Vagina (tissue), 2 donors: ENCODE measurements around the gene G3BP2. TPM values are rescaled to one million over a fixed set of nuclear protein-coding genes. Genes with fewer than 3 reads are reported as not detected.

Experiments
- DNase-seq, 2 donors: peaks; one replicate each; pipeline ENCODE4 v3.0.0-alpha.2; 2017; ENCODE audit errors: extremely low spot score in 2 of 2
- H3K27ac ChIP-seq: fragments of 200-600 bp; sonication (generic); one replicate; pipeline ENCODE4 v1.5.1; 2019
- H3K27me3 ChIP-seq: fragments of 200-600 bp; sonication (generic); one replicate; pipeline ENCODE4 v1.5.1; 2019
- H3K36me3 ChIP-seq, 2 donors: fragments of 200-600 bp; sonication (generic); one replicate each; pipeline ENCODE4 v1.5.1; 2017 to 2019
- H3K4me1 ChIP-seq: fragments of 200-600 bp; sonication (generic); one replicate; pipeline ENCODE4 v1.5.1; 2019
- H3K4me3 ChIP-seq, 2 donors: fragments of 200-600 bp; sonication (generic); 1 replicate in 1 of 2; 2 replicates in 1 of 2; pipeline ENCODE4 v1.5.1; 2016 to 2019
- H3K9me3 ChIP-seq: fragments of 200-600 bp; sonication (generic); one replicate; pipeline ENCODE4 v1.5.1; 2019
- POLR2A ChIP-seq, 2 donors: fragments of 450-650 bp; IDR thresholded peaks; one replicate each; pipeline ENCODE4 v1.6.1; 2017; ENCODE audit warnings: antibody characterized with exemption in 2 of 2, mild to moderate bottlenecking in 2 of 2, moderate library complexity in 2 of 2
- POLR2AphosphoS5 ChIP-seq, 2 donors: sonication (generic); formaldehyde crosslinking; IDR thresholded peaks; one replicate each; pipeline ENCODE4 v1.9.0; 2017; ENCODE audit warnings: antibody characterized with exemption in 2 of 2, mild to moderate bottlenecking in 2 of 2, low read depth in 1 of 2; ENCODE audit not compliant: insufficient read depth in 1 of 2
- intact Hi-C: fragments of 100-400 bp; cut with DNase I; formaldehyde crosslinking; loops from one replicate; pipeline ENCODE4 v1.15.1; 2023
- total RNA-seq: library from RNA; depleted of rRNA; stranded (reverse); fragments of >200 nt; gene quantifications from one replicate; pipeline ENCODE4 v1.2.3, GENCODE V29; 2016
- TF ChIP-seq, protein P1 (sequence below), 3 experiments: fragments of 450-650 bp in 2 of 3; fragments of 200-600 bp in 1 of 3; sonication (generic) in 1 of 3; IDR thresholded peaks; one replicate each; pipeline ENCODE4 v1.5.1; 2017 to 2019; ENCODE audit warnings: antibody characterized with exemption in 3 of 3, mild to moderate bottlenecking in 2 of 3, moderate library complexity in 2 of 3

The G3BP2 gene
- total RNA-seq, 1 donor from 2014 or later = 53.5 TPM

DNA sequence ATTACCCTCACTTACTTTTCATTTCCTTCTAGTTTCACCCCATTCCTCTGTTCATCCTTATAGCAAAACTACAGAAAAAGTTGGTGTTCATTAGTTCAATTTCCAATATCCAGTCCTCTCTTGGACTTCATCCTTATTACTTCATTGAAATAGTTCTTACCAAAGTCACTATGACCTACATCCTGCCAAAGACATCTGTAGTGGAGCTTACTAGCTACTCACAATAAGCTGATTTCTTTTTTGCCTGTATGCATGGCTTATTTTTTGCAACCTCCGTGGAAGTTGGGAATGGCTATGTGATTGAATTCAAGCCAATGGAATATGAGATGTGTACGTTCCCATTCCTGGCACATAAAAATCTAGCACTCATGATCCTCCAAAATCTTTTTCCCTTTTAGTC lies 38.3 kb downstream of the G3BP2 start:
- H3K4me1 ChIP-seq = no peaks in the 10 kb centered on the region
- no peak overlapping the region for H3K27ac ChIP-seq
- H3K9me3 ChIP-seq = no peaks in the 10 kb centered on the region
- no peak for DNase-seq
- H3K4me3 ChIP-seq = no peak overlapping the region
- no peaks in the 10 kb centered on the region for H3K27me3 ChIP-seq
- H3K36me3 ChIP-seq = peaks cover 0 to 2% of the 10 kb centered on the region in 2 donors
- intact Hi-C loops = no loop called here
- TF ChIP-seq POLR2AphosphoS5 (IDR thresholded peaks at IDR 0.05; ENCODE audit: insufficient read depth in 1 of 2, low read depth in 1 of 2) (no peak), POLR2A (IDR thresholded peaks at IDR 0.05) (no peak)
- TF ChIP-seq, protein P1, sequence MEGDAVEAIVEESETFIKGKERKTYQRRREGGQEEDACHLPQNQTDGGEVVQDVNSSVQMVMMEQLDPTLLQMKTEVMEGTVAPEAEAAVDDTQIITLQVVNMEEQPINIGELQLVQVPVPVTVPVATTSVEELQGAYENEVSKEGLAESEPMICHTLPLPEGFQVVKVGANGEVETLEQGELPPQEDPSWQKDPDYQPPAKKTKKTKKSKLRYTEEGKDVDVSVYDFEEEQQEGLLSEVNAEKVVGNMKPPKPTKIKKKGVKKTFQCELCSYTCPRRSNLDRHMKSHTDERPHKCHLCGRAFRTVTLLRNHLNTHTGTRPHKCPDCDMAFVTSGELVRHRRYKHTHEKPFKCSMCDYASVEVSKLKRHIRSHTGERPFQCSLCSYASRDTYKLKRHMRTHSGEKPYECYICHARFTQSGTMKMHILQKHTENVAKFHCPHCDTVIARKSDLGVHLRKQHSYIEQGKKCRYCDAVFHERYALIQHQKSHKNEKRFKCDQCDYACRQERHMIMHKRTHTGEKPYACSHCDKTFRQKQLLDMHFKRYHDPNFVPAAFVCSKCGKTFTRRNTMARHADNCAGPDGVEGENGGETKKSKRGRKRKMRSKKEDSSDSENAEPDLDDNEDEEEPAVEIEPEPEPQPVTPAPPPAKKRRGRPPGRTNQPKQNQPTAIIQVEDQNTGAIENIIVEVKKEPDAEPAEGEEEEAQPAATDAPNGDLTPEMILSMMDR (IDR thresholded peaks at IDR 0.05) = no peak

DNA sequence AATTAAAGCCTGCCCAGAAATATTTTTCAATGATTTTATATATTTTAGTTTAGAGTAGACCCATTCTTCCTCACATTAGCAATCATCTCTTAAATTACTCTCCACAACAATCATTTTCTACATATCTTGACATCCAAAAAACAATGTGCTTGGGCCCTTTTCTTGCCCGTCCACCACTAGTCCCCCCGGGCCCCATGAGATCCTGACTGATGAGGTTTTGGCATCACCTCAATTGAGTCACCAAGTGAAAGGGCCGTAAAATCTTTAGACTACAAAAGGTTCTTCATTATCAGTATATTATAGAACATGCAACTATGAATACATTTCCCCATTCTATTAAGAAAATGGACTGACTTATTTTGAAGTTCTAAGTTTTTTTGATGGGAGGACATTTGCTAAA lies 38.9 kb downstream of the G3BP2 start:
- intact Hi-C loops = no loop called here
- TF ChIP-seq, protein P1 (IDR thresholded peaks at IDR 0.05) = no peak
- TF ChIP-seq POLR2A (IDR thresholded peaks at IDR 0.05) (no peak), POLR2AphosphoS5 (IDR thresholded peaks at IDR 0.05; ENCODE audit: insufficient read depth in 1 of 2, low read depth in 1 of 2) (no peak)
- Histone ChIP-seq H3K4me3 (no peak overlapping the region), H3K27me3 (no peaks in the 10 kb centered on the region), H3K36me3 (no peaks in the 10 kb centered on the region), H3K27ac (no peak overlapping the region), H3K9me3 (no peaks in the 10 kb centered on the region), H3K4me1 (no peaks in the 10 kb centered on the region)
- DNase-seq = no peak

DNA sequence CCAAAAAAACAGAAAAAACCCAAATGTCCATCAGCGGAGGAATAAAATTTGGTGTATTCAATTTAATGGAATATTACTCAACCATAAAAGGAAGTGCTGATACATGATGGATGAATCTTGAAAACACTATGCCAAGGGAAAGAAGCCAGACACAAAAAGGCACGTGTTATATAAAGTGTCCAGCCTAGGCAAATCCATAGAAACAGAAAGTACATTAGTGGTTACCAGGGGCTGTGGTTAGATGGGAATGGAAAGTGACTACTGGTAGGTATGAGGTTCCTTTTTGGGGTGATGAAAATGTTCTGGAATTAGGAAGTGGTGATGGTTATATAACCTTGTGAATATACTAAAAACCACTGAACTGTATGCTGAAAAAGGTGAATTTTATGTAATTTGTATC lies 39.4 kb downstream of the G3BP2 start:
- H3K27ac ChIP-seq = no peak overlapping the region
- no peak overlapping the region for H3K4me3 ChIP-seq
- H3K9me3 ChIP-seq = no peaks in the 10 kb centered on the region
- no peaks in the 10 kb centered on the region for H3K4me1 ChIP-seq
- H3K36me3 ChIP-seq = no peaks in the 10 kb centered on the region
- no peak for DNase-seq
- no peaks in the 10 kb centered on the region for H3K27me3 ChIP-seq
- intact Hi-C loops = no loop called here
- TF ChIP-seq POLR2AphosphoS5 (IDR thresholded peaks at IDR 0.05; ENCODE audit: insufficient read depth in 1 of 2, low read depth in 1 of 2) (no peak), POLR2A (IDR thresholded peaks at IDR 0.05) (no peak)
- TF ChIP-seq, protein P1 (IDR thresholded peaks at IDR 0.05) = no peak

DNA sequence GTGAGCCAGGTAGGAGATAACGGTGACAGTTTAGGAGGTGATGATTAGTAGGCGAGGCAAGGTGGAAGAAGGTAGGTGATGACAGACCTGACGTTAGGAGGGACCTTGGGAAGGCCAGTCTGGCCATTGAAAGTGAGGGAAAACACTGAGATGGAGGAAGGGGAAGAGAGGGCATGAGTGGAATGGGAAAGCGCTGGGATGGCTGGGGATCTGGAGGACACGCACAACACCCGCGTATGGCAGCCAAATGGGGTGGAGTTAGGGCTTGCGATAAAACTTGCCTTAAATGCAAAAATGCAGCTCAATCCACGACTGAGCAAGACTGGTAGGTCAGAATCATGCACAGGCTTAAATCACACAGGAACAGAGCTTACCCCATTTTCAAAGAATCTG lies 42.3 kb downstream of the G3BP2 start:
- H3K36me3 ChIP-seq = no peaks in the 10 kb centered on the region
- no peaks in the 10 kb centered on the region for H3K4me1 ChIP-seq
- peak overlapping the region; percentile 49 to 61 for H3K4me3 ChIP-seq
- TF ChIP-seq POLR2A (IDR thresholded peaks at IDR 0.05) = no peak
- TF ChIP-seq, protein P1 (IDR thresholded peaks at IDR 0.05) = no peak
- no peak for TF ChIP-seq POLR2AphosphoS5 (IDR thresholded peaks at IDR 0.05; ENCODE audit: insufficient read depth in 1 of 2, low read depth in 1 of 2)
- no peaks in the 10 kb centered on the region for H3K27me3 ChIP-seq
- H3K9me3 ChIP-seq = no peaks in the 10 kb centered on the region
- H3K27ac ChIP-seq = peak overlapping the region; percentile 14
- intact Hi-C loops = no loop called here
- DNase-seq = no peak

DNA sequence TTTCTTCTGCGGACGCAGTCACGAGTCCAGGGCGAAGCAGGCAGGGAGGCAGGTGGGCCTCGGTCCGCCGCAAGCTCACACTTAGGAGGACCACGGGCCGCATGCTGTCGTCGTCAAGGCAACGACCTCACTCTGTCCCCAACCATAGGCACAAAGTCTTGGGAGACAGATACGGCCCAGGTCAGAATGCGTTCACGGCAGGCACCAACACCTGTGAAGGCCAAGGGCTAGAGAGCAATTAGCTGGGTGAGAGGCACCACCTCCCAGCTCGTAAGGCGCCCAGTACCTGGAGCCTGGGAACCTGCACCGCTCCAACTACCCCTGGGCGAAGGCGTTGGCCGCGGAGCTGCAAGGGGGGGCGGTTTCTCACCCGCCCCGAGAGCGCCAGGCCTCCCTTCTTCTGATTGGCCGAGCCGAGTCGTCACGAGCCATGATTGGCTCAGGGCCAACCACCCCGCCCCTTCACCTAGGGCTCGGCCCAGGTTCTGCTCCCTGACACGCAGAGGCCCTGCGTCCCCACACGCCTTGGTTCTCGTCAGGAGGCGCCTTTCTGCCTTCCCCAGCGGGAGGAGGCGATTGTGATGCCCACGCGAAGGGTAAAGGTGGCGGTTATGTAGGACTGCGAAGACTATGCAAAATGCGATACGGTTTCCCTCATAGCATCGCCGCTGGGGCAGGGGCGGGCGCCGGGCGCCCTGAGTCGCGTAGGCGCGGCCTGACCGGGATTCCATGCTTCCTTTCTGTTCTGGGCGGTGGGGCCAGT lies 42.9 kb downstream of the G3BP2 start, which contains the start of gene CDKL2:
TSS of gene CDKL2 (minus strand) at position 355 of the 763 bp plus-strand sequence. CDS start 4,540 bp downstream, outside the sequence.
- no peaks in the 10 kb centered on the region for H3K36me3 ChIP-seq
- TF ChIP-seq POLR2AphosphoS5 (IDR thresholded peaks at IDR 0.05; ENCODE audit: insufficient read depth in 1 of 2, low read depth in 1 of 2) (peak; percentile 16 to 79), POLR2A (IDR thresholded peaks at IDR 0.05) (no peak)
- intact Hi-C loops = no loop called here
- H3K9me3 ChIP-seq = no peaks in the 10 kb centered on the region
- no peaks in the 10 kb centered on the region for H3K4me1 ChIP-seq
- peak within 1 kb of the TSS; percentile 14 for H3K27ac ChIP-seq
- H3K4me3 ChIP-seq = peak within 1 kb of the TSS; percentile 49 to 61
- no peaks in the 10 kb centered on the region for H3K27me3 ChIP-seq
- peak in 1 of 2 donors; percentile 88 for DNase-seq
